GM23338 (cell line): Measurements from ENCODE around the gene LEMD1.

Experiments
- EZH2 ChIP-seq: fragments of 200-600 bp; sonication (generic); IDR thresholded peaks from one replicate; pipeline ENCODE4 v1.8.0; 2017; ENCODE audit warnings: antibody characterized with exemption, mild to moderate bottlenecking, low read depth; ENCODE audit not compliant: unreplicated experiment
- ZNF114 ChIP-seq: fragments of 250-450 bp; sonication (Bioruptor Pico); IDR thresholded peaks from 2 replicates; pipeline ENCODE4 v1.5.0; 2020; ENCODE audit warnings: mild to moderate bottlenecking, moderate library complexity
- TF ChIP-seq, protein P1 (sequence below), 2 experiments: fragments of 200-600 bp in 1 of 2; sonication (generic) in 1 of 2; conservative IDR thresholded peaks; 2 replicates each; pipeline versions ENCODE4 v1.5.1 to v1.6.1; 2016 to 2017; ENCODE audit warnings: antibody characterized with exemption in 2 of 2, low read depth in 2 of 2, mild to moderate bottlenecking in 2 of 2, moderate library complexity in 1 of 2

DNA sequence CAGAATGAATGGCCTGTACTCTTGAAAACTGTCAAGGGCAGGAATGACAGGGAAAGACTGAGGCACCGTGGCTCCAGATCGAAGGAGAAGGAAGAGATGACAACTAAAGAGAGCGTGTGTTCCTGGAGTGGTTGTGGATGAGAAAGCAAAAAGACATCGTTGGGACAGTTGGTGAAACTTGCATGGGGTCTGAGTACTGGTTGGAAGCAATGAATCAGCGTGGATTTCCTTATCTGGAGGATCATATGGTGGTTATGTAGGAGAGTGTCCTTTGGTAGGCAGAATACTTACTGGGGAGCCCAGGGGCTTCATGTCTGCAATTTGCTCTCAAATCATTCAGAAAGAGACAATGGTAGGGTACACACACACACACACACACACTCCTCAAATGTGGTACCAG is 13.9 kb downstream of the LEMD1 start:
- TF ChIP-seq, protein P1, sequence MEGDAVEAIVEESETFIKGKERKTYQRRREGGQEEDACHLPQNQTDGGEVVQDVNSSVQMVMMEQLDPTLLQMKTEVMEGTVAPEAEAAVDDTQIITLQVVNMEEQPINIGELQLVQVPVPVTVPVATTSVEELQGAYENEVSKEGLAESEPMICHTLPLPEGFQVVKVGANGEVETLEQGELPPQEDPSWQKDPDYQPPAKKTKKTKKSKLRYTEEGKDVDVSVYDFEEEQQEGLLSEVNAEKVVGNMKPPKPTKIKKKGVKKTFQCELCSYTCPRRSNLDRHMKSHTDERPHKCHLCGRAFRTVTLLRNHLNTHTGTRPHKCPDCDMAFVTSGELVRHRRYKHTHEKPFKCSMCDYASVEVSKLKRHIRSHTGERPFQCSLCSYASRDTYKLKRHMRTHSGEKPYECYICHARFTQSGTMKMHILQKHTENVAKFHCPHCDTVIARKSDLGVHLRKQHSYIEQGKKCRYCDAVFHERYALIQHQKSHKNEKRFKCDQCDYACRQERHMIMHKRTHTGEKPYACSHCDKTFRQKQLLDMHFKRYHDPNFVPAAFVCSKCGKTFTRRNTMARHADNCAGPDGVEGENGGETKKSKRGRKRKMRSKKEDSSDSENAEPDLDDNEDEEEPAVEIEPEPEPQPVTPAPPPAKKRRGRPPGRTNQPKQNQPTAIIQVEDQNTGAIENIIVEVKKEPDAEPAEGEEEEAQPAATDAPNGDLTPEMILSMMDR (conservative IDR thresholded peaks at IDR 0.05; ENCODE audit: low read depth in 2 of 2) = no peak
- no peak for TF ChIP-seq EZH2
- TF ChIP-seq ZNF114 = no peak
